Activated T-cell treated with anti-CD3 and anti-CD28 coated beads, Interleukin-2, amount 50 U/mL, for 48 hours (primary cell): ENCODE results near the gene PEX11A.

Source experiments
- DNase-seq, 2 experiments: peaks; one replicate each; pipeline ENCODE4 v3.0.0-alpha.2; 2020

Gene PEX11A

GRCh38 chr15:89654847-89655805, 35.4 kb downstream of the PEX11A start, which contains the start of gene KIF7:
TSS of gene KIF7 (minus strand) at chr15:89655467. CDS start at chr15:89652930, 2,537 bp downstream.
- DNase-seq: peak; percentile 49 to 54

- no peak for DNase-seq
These were observed 36.2 kb downstream of the PEX11A start for GRCh38 chr15:89654301-89654761.

- no peak for DNase-seq
These were observed 37.0 kb downstream of the PEX11A start for GRCh38 chr15:89653578-89653977.

- no peak for DNase-seq
These were observed 37.9 kb downstream of the PEX11A start for GRCh38 chr15:89652666-89653065.

- DNase-seq: no peak
These were observed 38.4 kb downstream of the PEX11A start for GRCh38 chr15:89652131-89652530.

- DNase-seq: no peak
These were observed 40.8 kb downstream of the PEX11A start for GRCh38 chr15:89649716-89650115.

GRCh38 chr15:89649013-89649625, 41.4 kb downstream of the PEX11A start:
- no peak for DNase-seq

GRCh38 chr15:89648106-89649012, 42.2 kb downstream of the PEX11A start:
- DNase-seq: no peak

GRCh38 chr15:89647191-89647851, 43.2 kb downstream of the PEX11A start:
- DNase-seq: peak; percentile 85

- no peak for DNase-seq
These were observed 44.0 kb downstream of the PEX11A start for GRCh38 chr15:89646416-89647141.

- no peak for DNase-seq
These were observed 44.9 kb downstream of the PEX11A start for GRCh38 chr15:89645680-89646079.

- DNase-seq: no peak
These were observed 48.4 kb downstream of the PEX11A start for GRCh38 chr15:89642106-89642505.

GRCh38 chr15:89641053-89641452, 49.5 kb downstream of the PEX11A start:
- DNase-seq: no peak

- no peak for DNase-seq
These were observed 50.3 kb downstream of the PEX11A start for GRCh38 chr15:89640245-89640644.

GRCh38 chr15:89633585-89633984, 57.0 kb downstream of the PEX11A start:
- peak in 1 of 2 experiments; percentile 7 for DNase-seq

- peak in 1 of 2 experiments; percentile 14 for DNase-seq
These were observed 57.8 kb downstream of the PEX11A start for GRCh38 chr15:89632563-89633430.

GRCh38 chr15:89631902-89632264, 58.7 kb downstream of the PEX11A start:
- DNase-seq: peak in 1 of 2 experiments; percentile 16
